GM13977 (cell line): Measurements from ENCODE around the gene ATL1.
"Not testable (repeated sequence)": the region's sequence is repeated elsewhere in the genome, so short reads cannot be mapped to it uniquely, and the experiment has no call there.

Experiments used
- DNase-seq: peaks from one replicate; pipeline ENCODE4 v3.0.0; 2012; ENCODE audit warnings: low spot score
- CTCF ChIP-seq: IDR thresholded peaks from 2 replicates; pipeline ENCODE4 v1.5.1; 2012; ENCODE audit warnings: mild to moderate bottlenecking, control low read depth; ENCODE audit not compliant: insufficient read depth; ENCODE audit errors: extremely low read depth, missing control alignments
- in situ Hi-C: fragments of 300-500 bp; cut with MboI; formaldehyde crosslinking; loops from one replicate; pipeline ENCODE4 v1.12.0; 2022; ENCODE audit warnings: low sequenced_read_pairs, low pct_unique_long_range_greater_than_20kb, mixed read lengths, inconsistent platforms; ENCODE audit not compliant: unreplicated experiment

ATL1 gene

GRCh38 chr14:50534416-50534815 lies 25.5 kb upstream of the ATL1 start:
- DNase-seq, result no peak
- in situ Hi-C loops, result loop anchor here (25.0 kb wide), 1 partner anchor 672 kb away; the partner anchor contains the start of gene NEMF
- TF ChIP-seq CTCF, result no peak

GRCh38 chr14:50534997-50535396 lies 24.9 kb upstream of the ATL1 start:
- in situ Hi-C loops, result loop anchor here (25.0 kb wide), 1 partner anchor 673 kb away; the partner anchor contains the start of gene NEMF
- no peak for DNase-seq
- TF ChIP-seq CTCF, result no peak

- DNase-seq, result not testable (repeated sequence)
- in situ Hi-C loops, result loop anchor here (25.0 kb wide), 1 partner anchor 676 kb away; the partner anchor contains the start of gene NEMF
Measured at GRCh38 chr14:50538034-50538433, 21.9 kb upstream of the ATL1 start.

GRCh38 chr14:50539051-50539450 lies 20.9 kb upstream of the ATL1 start:
- in situ Hi-C loops, result loop anchor here (25.0 kb wide), 1 partner anchor 677 kb away; the partner anchor contains the start of gene NEMF
- DNase-seq, result no peak
- TF ChIP-seq CTCF, result no peak

- DNase-seq, result no peak
- in situ Hi-C loops, result loop anchor here (25.0 kb wide), 1 partner anchor 679 kb away; the partner anchor contains the start of gene NEMF
- TF ChIP-seq CTCF, result no peak
Measured at GRCh38 chr14:50541159-50541567, 18.8 kb upstream of the ATL1 start.

- in situ Hi-C loops, result loop anchor here (25.0 kb wide), 1 partner anchor 681 kb away; the partner anchor contains the start of gene NEMF
- peak; percentile 65 for DNase-seq
- TF ChIP-seq CTCF, result peak; percentile 48
Measured at GRCh38 chr14:50542941-50543418, 17.0 kb upstream of the ATL1 start.

- no peak for DNase-seq
- TF ChIP-seq CTCF, result no peak
- in situ Hi-C loops, result loop anchor here (25.0 kb wide), 1 partner anchor 683 kb away; the partner anchor contains the start of gene NEMF
Measured at GRCh38 chr14:50544911-50545310, 15.0 kb upstream of the ATL1 start.
